Measurements from ENCODE around the gene ERP44. TPM values are rescaled to one million over a fixed set of nuclear protein-coding genes. Genes with fewer than 3 reads are reported as not detected.

Gene ERP44
- total and polyA plus RNA-seq, 2 donors (not counting 3 experiments of a cell fraction or from before 2014, with no cell fraction given) = 9.9 to 21.4 TPM

DNA sequence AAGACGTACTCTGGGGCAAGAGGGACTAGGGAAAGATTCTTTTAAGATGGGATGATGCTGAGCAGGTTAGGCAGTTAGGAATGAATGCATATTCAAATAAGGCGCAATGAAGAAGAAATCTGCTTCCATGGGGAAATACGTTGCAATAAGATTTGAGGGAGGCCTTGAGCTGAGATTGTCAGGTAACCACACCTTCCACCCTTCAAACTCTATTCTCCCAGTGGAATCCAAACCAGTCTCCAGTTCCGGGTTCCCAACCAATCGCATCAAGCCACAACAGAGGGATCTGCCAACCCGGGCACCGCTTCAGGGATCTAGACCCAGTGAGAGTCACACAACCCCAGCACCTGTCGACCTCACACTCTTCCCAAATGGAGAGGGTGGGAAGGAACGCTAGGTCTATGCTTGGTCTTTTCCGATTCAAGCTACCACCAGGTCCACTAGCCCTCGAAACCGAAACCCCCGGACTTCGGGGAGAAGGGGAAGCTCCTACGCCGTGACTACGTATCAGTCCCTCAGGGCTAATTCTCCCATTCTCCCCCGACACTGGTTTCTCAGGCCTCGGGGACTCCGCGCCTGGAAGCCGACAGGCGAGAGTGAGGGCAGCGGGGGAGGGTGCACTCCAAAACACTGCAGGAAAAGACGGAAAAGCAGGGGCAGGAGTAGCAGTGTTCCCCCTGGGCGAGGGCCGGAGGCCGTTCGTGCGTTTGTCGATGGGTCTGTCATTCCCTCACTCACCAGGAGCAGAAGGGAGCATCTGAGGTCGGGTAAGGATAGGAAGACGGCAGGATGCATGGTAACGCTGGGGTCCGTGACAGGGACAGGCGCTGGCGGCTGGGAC, 534 bp downstream of the ERP44 start:
- Histone ChIP-seq H3K27me3 (ENCODE audit: control insufficient read depth in 2 of 2, insufficient read depth in 2 of 2, low read length in 2 of 2) (no peaks in the 10 kb centered on the region), H3K27ac (ENCODE audit: insufficient read depth, low read depth, low read length) (peak overlapping the region; percentile 74), H3K4me1 (ENCODE audit: control insufficient read depth, extremely low read depth, insufficient read depth, low read length) (peaks cover 20% of the 10 kb centered on the region), H3K4me2 (ENCODE audit: insufficient read depth, low read length) (peak overlapping the region; percentile 83), H3K9me3 (replicated peaks; ENCODE audit: control insufficient read depth, insufficient read depth, low read length) (no peaks in the 10 kb centered on the region), H3K9ac (replicated peaks; ENCODE audit: extremely low read depth, insufficient read depth, low read length) (peak overlapping the region; percentile 87), H3K9me1 (replicated peaks; ENCODE audit: control insufficient read depth, extremely low read depth, insufficient read depth, low read length) (no peaks in the 10 kb centered on the region), H2AFZ (ENCODE audit: low read depth, low read length) (peak overlapping the region; percentile 56), H3K79me2 (ENCODE audit: control insufficient read depth, insufficient read depth, low read length) (peaks cover 40% of the 10 kb centered on the region), H4K20me1 (replicated peaks; ENCODE audit: control insufficient read depth, extremely low read depth, insufficient read depth, low read length) (no peaks in the 10 kb centered on the region), H3K36me3 (ENCODE audit: control insufficient read depth in 2 of 2, extremely low read depth in 1 of 2, insufficient read depth in 2 of 2, low read length in 2 of 2) (no peaks in the 10 kb centered on the region), H3K4me3 (replicated peaks in 1 of 3; ENCODE audit: insufficient read depth in 1 of 3, low read depth in 1 of 3, low read length in 3 of 3) (peak overlapping the region; percentile 24 to 72 (median 63))
- TF ChIP-seq POLR2AphosphoS5 (IDR thresholded peaks at IDR 0.05; ENCODE audit: insufficient read depth, low read depth, low read length) (no peak), MYC (IDR thresholded peaks at IDR 0.05; ENCODE audit: low read depth, low read length) (no peak), GATA2 (IDR thresholded peaks at IDR 0.05; ENCODE audit: insufficient read depth, insufficient read length, low read depth, low read length) (no peak), EZH2 (IDR thresholded peaks at IDR 0.05; ENCODE audit: borderline replicate concordance, low read depth, low read length, severe bottlenecking) (no peak), CTCF (IDR thresholded peaks at IDR 0.05; ENCODE audit: extremely low read depth in 1 of 2, insufficient read depth in 1 of 2, low read depth in 1 of 2, low read length in 2 of 2) (no peak), POLR2A (IDR thresholded peaks at IDR 0.05; ENCODE audit: low read depth, low read length) (no peak), FOS (IDR thresholded peaks at IDR 0.05; ENCODE audit: borderline replicate concordance, insufficient read depth, low read length) (no peak), JUN (IDR thresholded peaks at IDR 0.05; ENCODE audit: borderline replicate concordance, insufficient read depth, insufficient read length, low read depth) (no peak)
- TF ChIP-seq, protein P1, sequence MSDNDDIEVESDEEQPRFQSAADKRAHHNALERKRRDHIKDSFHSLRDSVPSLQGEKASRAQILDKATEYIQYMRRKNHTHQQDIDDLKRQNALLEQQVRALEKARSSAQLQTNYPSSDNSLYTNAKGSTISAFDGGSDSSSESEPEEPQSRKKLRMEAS (IDR thresholded peaks at IDR 0.05; ENCODE audit: insufficient read depth, insufficient read length) = no peak
- ChIA-PET CTCF (interaction anchor here (1.4 kb wide), 1 partner anchor 913 kb away, joined by 3 read pairs; no protein-coding TSS in a partner anchor), POLR2A (interaction anchor here (0.9 to 1.0 kb wide), 2 partner anchors 9 to 11 kb away, joined by 3 to 4 read pairs; no protein-coding TSS in a partner anchor)
- BruUV-seq (replicated peaks) = TSS peak; percentile 56
- intact Hi-C loops (cut with micrococcal nuclease) = loop anchor here (2.0 to 5.0 kb wide), 4 partner anchors 113 to 913 kb away; partner anchors contain the start of gene MSANTD3
- peak; percentile 80 for DNase-seq (ENCODE audit: low read depth, low spot score)
- dilution Hi-C loops (cut with MboI; ENCODE audit: extremely low pct_ligation_motif_present, low sequenced_read_pairs) = no loop called here
- no peak for FAIRE-seq

Measured in endothelial cell of umbilical vein (primary cell).